NCI-H2196 treated with DMSO at 0.1 percent for 48 hours (cell line): ENCODE measurements around the gene AKR1B1.
"Not testable (repeated sequence)": the region's sequence is repeated elsewhere in the genome, so short reads cannot be mapped to it uniquely, and the experiment has no call there.

ENCODE experiments used
- DNase-seq: peaks from one replicate; lab custom pipeline; 2025; ENCODE audit not compliant: unreplicated experiment; lab: John Stamatoyannopoulos, UW

Gene AKR1B1

DNA sequence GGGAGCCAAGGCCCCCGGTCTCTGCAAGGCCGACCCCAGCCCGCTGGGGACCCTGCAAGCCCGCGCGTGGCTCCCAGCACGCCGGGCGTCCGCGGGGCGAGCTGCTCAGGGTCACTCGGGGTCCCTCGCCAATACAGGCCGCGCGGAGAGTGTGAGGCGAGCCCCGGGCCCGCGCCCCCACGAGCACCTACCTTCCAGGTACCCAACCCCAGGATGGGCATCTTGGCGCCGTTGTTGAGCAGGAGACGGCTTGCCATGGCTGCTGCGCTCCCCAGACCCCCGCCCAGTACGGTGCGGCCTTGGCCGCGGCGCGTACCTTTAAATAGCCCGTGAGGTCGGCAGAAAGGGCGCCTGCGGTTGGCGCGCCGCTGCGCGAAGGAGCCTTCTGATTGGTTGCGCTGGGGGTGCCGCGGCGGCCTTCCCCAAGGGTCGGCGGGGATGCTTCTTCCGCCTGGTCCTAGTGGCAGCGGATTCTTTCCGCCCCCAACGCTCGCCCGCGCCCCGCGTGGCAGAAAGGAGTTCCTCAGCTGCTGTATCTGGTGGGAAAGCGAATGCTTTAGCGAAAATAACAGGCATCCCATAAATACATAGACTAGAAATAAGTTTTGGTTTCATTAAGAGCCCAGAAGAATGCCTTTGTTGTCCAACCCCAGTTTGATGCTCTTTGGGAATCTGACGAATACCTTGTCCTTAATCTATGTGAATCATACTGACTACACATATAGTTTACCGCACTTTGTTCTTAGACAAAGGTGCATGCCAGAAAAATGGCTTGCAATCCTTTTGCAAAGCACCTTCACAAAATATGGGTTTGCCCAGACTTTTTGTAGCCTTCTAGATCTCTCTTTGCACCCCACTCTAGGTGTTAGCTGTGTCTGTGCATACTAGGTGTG lies at the start of gene AKR1B1:
TSS of gene AKR1B1 (minus strand) at position 295 of the 893 bp plus-strand sequence. CDS start at position 257, 38 bp downstream.
- peak; percentile 81 for DNase-seq

DNA sequence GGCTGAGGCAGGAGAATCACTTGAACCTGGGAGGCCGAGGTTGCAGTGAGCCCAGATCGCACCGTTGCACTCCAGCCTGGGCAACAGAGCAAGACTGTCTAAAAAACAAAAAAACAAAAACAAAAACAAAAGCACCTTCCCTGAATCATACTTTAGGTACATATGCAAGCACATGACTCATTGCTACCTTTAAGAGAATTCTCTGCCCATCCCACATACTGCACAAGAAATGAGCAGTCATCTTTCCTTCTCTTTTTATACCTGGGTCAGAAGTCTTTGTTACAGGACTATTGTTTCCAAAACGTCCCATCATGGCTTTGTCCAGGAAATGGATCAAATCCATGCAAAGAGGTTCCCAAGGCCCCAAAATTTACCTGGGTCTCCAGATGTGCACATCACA lies 47.0 kb upstream of the AKR1B1 start:
- DNase-seq = no peak

DNA sequence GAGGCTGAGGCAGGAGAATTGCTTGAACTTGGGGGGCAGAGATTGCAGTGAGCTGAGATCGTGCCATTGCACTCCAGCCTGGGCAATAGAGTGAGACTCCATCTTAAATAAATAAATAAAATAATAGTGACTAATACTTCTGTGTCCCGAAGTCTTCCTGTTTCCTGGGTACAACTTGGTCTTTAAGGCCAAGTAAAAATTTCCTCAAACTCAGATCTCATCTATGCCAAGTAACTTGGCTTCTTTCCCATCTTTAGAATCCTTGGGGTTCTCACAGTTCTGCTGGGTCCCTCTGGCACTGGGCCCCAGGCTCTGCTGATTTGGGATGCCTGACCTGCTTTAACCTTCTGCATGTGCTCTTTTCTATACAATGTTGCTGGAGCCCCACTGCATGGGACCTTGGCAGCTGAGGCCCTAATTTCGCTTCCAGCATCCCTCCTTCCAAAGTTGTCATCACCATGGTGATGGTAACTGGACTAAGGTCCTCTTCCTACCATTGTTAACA lies 45.8 kb upstream of the AKR1B1 start:
- DNase-seq = no peak

DNA sequence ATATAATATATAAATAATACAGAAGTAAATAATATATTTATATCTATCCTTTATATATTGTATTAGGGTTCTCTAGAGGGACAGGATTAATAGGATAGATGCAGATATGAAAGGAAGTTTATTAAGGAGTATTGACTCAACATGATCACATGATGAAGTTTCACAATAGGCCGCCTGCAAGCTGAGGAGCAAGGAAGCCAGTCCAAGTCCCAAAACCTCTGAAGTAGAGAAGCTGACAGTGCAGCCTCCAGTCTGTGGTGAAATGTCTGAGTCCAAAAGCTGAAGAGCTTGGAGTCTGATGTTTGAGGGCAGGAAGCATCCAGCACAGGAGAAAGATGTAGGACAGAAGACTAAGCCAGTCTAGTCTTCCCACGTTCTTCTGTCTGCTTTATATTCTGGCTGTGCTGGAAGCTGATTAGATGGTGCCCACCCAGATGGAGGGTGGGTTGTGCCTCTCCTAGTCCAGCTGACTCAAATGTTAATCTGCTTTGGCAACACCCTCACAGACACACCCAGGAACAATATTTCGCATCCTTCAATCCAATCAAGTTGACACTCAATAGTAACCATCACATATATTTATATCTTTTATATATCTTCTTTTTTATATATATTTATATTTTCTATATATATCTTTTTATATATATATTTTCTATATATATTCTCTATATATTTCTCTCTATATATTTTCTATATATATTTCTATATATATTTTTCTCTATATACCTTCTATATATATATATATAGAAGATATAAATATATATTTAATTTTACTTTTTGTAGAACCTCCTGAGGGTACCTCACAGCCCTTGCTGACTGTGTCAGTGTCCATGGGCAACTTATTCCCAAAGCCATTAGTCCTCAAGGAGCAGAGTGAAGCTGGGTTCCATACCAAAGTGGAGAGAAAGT lies 43.8 kb upstream of the AKR1B1 start:
- no peak for DNase-seq

DNA sequence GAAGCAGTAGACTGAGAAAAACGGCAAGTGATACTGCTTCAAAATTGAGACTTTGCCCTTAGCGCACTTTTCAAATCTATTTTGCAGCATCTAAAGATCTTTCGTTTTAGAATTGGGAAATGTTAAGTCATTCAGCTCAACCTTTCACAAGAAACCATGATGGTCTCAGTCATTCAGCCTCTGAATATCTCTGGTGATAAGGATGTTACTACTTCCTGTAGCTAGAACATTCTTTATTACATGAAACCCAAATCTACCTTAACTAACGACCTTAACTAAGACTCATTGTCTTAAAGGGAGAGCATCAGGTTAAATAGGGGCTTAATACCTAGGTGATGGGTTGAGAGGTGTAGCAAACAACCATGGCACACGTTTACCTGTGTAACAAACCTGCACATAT lies 42.1 kb upstream of the AKR1B1 start:
- DNase-seq = no peak

DNA sequence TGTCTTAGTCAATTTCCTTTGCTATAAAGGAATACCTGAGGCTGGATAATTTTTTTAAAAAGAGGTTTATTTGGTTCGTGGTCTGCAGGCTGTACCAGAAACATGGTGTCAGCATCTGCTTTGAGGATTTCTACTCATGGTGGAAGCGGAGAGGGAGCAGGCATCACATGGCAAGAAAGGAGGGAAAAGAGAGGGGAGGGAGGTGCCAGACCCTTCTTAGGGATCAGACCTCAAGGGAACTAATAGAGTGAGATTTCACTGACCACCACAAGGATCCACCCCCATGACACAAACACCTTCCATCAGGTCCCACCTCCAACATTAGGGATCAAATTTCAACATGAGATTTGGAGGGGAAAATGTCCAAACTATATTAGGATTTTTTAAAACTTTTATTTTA lies 41.5 kb upstream of the AKR1B1 start:
- DNase-seq = no peak

DNA sequence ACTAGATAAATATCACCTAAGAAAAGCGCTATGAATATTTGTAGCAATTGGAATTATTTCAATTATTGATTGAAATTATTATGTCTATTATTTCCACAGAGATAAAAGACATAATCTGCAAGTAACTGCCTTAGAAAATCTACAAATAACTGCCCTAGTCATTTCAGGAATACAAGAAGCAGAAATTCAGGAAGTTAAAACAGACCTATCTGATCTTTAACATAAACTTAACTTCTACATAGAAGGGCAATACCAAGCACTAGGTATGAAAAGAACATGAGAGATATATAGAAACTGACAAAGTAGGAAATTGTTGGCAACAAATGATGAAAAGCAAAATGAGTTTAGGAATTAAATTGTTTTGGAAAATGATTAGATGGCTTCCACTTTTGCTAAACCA lies 36.6 kb upstream of the AKR1B1 start:
- DNase-seq = no peak

DNA sequence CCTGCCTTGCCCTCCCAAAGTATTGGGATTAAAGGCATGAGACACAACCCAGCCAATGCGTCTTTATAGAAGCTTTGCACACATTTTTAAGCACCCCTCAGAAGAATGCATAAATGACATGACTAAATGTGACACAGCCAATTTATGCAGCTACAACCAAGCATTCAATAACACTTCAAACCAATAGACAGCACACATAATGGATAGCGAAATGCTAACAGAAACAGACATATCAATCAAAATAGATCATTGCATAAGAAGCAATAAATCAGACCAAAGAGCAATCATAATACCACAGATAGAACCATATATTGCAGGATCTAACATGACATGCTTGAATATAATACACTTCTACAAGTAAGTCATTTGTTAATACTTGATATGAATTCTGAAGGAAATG lies 34.2 kb upstream of the AKR1B1 start:
- no peak for DNase-seq

DNA sequence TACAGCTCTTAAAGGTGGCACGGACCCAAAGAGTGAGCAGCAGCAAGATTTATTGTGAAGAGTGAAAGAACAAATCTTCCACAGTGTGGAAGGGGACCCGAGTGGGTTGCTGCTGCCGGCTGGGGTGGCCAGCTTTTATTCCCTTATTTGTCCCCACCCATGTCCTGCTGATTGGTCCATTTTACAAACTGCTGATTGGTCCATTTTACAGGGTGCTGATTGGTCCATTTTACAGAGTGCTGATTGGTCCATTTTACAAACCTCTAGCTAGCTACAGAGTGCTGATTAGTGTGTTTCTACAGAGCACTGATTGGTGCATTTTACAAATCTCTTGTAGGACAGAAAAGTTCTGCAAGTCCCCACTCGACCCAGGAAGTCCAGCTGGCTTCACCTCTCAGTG lies 28.8 kb upstream of the AKR1B1 start:
- DNase-seq = not testable (repeated sequence)

DNA sequence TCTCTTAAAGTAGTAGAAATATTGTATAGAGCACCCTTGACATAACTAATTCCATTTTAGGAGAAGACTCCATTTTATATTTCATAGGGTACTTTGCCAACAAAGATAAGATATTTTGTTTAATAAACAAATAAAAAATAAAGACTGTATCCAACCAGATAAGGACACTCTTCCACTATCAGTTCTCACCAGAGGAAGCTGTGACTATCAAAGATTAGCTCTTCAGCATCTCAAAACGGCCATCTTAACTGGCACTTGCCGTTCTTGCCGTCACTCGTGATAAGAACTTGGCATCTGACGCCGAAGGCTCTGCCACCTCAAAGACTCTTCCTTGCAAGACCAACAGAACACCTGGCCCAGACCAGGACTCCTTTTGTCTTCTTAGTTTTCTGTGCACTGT lies 26.3 kb upstream of the AKR1B1 start:
- DNase-seq = no peak

DNA sequence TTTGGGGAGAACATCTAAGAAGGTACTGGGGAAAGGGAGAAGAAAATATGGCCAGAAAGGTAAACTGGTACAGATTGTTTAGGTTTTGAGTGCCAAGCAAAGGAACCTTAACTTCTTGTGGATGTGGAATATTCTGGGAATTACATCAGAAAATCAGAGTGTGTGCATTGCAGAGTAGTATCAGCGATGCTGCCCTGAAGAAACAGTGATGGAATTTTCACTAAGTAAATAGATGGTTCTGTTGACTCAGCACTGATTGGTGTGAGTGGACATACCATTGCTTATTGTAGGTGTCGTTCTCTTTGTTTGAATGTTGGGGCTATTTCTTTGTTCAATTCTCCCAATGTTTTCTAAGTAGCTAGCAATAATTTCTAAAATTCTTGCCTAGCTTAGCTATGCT lies 24.4 kb upstream of the AKR1B1 start:
- no peak for DNase-seq

DNA sequence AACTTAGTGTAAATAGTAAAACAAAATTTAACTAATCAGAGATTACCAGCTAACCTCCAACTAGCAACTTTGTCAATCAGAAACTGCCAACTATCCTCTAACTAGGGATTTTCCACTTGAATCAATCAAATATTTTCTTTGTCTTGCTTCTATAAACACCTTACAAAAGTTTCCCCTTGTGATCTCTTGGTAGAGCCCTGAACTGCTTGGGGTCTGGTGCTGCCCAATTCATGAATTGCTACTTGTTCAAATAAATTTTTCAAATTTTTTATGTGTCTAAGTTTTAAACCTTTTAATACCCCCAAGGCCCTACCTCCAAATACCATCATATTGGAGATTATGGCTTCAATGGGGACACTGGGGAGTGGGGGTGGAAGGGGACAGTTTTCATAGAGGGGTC lies 24.0 kb upstream of the AKR1B1 start:
- DNase-seq = no peak

DNA sequence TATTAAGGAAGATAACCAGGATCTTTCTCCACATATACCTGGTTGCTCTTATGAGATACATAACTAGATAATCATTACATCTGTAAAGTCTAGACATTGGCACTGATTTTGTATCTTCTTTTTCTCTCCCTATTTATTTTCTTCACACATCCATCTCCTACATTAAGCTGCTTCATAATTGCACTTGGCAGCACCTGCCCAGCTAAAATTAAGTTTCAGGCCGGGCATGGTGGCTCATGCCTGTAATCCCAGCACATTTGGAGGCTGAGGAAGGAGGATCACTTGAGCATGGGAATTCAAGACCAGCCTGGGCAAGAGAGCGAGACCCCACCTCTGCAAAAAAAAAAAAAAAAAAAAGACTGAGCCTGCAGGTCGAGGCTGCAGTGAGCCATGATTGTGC lies 22.3 kb upstream of the AKR1B1 start:
- no peak for DNase-seq

DNA sequence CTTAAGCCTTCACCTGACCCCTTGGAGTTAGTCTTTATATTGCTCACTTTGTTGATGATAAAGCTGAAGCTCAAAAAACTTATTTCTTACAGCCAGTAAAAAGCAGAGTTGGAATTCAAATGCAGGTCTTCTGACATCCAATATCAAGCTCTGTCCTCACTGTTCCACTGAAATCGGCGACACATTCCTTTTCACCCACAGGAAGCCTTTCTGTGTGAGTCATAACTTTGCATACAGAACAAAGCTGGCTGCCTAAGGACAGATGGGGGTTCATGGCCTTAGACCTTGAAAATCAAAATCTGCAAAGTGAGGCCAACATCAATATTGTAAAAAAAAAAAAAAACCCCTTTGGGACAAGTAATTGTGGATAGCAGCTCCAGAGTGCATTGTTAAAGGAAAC lies 21.8 kb upstream of the AKR1B1 start:
- DNase-seq = no peak

DNA sequence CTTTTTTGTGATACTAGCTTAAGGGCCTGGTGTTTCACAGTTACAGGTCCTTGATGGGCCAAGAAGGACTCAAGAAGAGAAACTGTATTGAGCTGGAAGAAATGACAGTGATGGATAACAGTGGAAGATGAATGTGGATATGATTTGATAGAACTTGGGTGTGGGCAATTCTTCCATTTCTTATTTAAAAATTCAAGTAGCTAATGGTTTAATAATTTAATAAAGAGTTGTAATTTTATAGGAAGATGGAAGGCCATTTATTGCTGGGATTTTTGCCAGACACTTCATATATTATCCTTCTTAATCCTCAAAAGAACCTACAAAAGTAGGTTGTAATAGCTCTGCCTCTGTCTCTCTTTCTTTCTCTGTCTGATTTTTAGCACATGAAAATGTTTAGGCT lies 21.3 kb upstream of the AKR1B1 start:
- DNase-seq = no peak

DNA sequence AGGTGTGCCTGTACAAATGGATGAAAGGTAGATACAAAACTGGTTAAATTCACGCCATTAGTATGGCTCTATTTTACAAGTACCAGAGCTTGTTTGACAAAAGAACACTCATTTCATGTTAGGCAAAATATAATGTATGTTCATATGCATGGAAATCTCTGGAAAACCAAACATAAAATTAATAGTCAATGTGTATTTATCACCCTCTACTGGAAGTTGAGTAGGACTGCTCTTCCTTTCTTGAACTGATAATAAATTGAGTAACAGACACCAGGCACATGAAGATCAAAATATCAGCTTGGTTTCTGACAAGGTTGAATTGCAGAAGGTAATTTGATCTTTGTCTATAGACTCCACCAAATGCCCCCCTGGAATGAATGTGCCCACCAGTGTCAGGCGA lies 19.8 kb upstream of the AKR1B1 start:
- no peak for DNase-seq

DNA sequence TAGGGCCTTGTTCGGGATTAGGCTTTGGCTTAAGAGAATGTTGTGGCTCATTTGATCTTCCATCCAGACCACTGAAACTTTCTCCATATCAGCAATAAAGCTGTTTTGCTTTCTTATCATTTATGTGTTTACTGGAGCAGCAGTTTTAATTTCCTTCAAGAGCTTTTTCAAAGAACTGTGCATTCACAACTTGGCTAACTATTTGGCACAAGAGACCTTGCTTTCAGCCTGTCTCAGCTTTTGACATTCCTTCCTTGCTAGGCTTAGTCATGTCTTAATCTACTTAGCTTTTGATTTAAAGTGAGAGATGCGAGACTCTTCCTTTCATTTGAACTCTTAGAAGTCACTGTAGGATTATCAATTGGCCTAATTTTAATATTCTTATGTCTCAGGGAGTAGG lies 19.1 kb upstream of the AKR1B1 start:
- DNase-seq = no peak

DNA sequence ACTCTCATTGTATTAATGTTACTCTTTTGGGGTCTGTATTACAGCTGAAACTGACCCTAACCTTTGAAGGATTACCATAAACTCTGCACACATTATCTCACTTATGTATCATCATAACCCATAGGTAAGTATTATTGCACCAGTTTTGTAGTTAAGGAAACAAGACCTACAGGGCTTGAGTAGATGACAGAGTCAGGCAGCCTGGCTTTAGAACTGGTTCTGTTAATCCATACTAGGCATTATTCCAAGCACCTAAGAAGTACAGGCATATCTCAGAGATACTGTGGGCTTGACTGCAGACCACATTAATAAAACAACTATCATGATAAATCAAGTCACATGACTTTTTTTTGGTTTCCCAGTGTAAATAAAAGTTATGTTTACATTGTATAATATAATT lies 17.1 kb upstream of the AKR1B1 start:
- DNase-seq = no peak

DNA sequence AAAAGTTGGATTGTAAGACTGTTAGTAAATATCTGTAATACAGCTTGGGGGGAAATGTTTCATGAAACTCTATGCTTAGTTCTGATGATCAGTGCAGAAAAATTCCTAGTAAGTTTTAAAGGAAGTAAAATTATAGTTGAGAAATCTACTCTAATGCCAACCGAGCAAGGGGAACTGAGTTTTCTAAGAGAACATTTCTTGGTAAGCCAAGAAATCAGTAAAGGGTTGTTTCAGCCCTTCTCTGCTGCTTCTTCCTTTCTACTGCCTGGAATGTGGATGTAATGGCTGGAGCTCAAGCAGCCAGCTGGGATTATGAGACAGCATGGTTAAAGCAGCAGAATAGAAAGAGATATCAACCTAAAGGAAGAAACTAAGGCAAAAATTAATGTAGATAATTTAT lies 15.9 kb upstream of the AKR1B1 start:
- DNase-seq = no peak

DNA sequence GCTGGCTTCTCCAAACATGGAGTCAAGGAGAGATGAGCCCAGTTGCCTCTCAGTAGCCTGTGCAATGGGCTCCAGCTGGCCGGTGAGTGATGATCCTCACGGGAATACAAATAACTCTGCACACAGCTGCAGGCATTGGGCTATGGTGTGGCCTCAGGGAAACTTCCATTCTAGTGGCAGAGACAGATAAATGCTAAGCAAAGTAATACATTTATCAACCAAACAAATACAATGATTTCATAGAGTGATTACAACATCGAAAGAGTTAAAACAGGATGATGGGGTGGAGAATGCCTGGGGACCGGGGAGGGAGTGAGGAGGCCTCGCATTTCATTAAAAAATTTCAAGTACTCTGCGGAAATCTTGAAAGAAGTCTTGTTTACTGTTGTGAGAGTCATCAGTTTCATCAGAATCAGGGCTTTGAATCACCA lies 15.0 kb upstream of the AKR1B1 start:
- no peak for DNase-seq

DNA sequence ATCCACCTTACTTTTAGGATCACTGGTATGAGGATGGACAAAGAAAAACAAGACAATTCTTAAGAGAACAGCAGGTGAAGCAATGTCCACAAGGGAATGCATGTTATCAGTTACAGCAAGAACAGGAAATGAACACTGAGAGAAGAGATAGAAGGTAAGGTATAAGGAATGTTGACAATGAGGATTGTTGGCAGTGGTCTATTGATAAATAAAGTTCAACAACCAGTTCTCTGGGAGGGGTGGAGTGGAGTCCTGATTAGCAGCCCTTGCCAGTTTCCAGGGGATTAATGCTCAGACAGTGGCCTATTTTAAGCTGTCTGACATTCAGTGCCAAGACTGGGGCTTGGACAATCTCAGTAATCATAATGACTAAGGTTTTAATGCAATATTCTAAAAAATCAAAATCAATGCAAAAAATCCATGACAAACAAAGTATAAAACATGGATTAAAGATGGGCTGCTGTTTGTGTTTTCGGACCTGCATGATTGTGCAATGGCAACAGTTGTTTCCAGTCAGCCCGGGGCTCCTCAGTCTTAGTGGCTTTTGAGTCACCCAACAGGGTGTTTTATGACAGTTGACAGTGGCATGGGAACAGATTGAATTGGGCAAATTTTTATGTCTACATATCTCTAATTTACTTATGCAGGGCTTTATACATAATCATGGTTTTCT lies 13.8 kb upstream of the AKR1B1 start:
- no peak for DNase-seq
